Aorta (tissue), 5 donors: ENCODE results near the gene PINLYP. TPM values are rescaled to one million over a fixed set of nuclear protein-coding genes. Genes with fewer than 3 reads are reported as not detected.

Source experiments
- ATAC-seq: fragments of 200-7000 bp; cut with Tn5 transposase; one replicate; pipeline ENCODE4 v1.9.1; 2022; ENCODE audit warnings: moderate library complexity; ENCODE audit not compliant: low FRiP score
- DNase-seq, 2 donors: peaks; one replicate each; pipeline ENCODE4 v3.0.0-alpha.2; 2020
- H3K27ac ChIP-seq, 2 donors: one replicate each; pipeline ENCODE4 v1.5.1; 2013; ENCODE audit warnings: low read length in 2 of 2, mild to moderate bottlenecking in 2 of 2, moderate library complexity in 2 of 2, control low read depth in 1 of 2, inconsistent platforms in 1 of 2, low read depth in 1 of 2
- H3K27me3 ChIP-seq, 2 donors: one replicate each; pipeline ENCODE4 v1.6.1; 2013; ENCODE audit warnings: control low read depth in 1 of 2, low read length in 1 of 2, mild to moderate bottlenecking in 1 of 2, moderate library complexity in 1 of 2; ENCODE audit not compliant: insufficient read depth in 2 of 2, control insufficient read depth in 1 of 2
- H3K36me3 ChIP-seq, 2 donors: one replicate each; pipeline ENCODE4 v1.6.1; 2013; ENCODE audit warnings: control low read depth in 1 of 2, low read length in 1 of 2, mild to moderate bottlenecking in 1 of 2; ENCODE audit not compliant: insufficient read depth in 2 of 2, control insufficient read depth in 1 of 2
- H3K4me1 ChIP-seq, 2 donors: one replicate each; pipeline ENCODE4 v1.6.1; 2013; ENCODE audit warnings: low read length in 2 of 2, control low read depth in 1 of 2, mild to moderate bottlenecking in 1 of 2, moderate library complexity in 1 of 2; ENCODE audit not compliant: insufficient read depth in 2 of 2, control insufficient read depth in 1 of 2
- H3K4me3 ChIP-seq, 2 donors: one replicate each; pipeline ENCODE4 v1.5.1; 2013; ENCODE audit warnings: low read length in 2 of 2, control low read depth in 1 of 2, mild to moderate bottlenecking in 1 of 2
- H3K9me3 ChIP-seq: one replicate; pipeline ENCODE4 v1.6.1; 2013; ENCODE audit warnings: mild to moderate bottlenecking, low read length; ENCODE audit not compliant: control insufficient read depth
- WGBS, 2 donors: extraction: QIAGEN DNeasy Blood & Tissue Kit; methylation state at CpG; one replicate each; pipeline ENCODE4 v1.1.7; 2013; 5-methylcytosine and 5-hydroxymethylcytosine counted together
- intact Hi-C, 2 donors: fragments of 100-400 bp; cut with DNase I; formaldehyde crosslinking; loops; one replicate each; pipeline versions ENCODE4 v1.14.2 to v1.15.0; 2022
- polyA plus RNA-seq, 2 donors: library from polyadenylated mRNA; stranded (reverse); fragments of 200-250 nt; gene quantifications; one replicate each; pipeline ENCODE4 v1.2.3, GENCODE V29; 2013
- total RNA-seq, 2 donors: library from RNA; stranded (reverse); fragmentation: NEBNext Ultra II Directional; extraction: Animal tissue kit (Norgen Biotek cat#: 25700); gene quantifications; one replicate each; pipeline ENCODE4 v1.2.1, GENCODE V29; 2021
- donor health status: healthy with polysubstance abuse.
- donor health status: Bipolar disorder and iron deficiency.
- donor health status: DM: no; HTN: no; CAD: no.
- donor health status: DM: no; HTN: no; CAD: no.
- donor health status: DM: yes; HTN: yes; CAD: no.

PINLYP gene
- total and polyA plus RNA-seq, 4 donors = 8.2 to 22.9 (median 15.5) TPM

- Histone ChIP-seq H3K27ac (no peak overlapping the region), H3K9me3 (no peaks in the 10 kb centered on the region), H3K4me3 (no peak overlapping the region), H3K4me1 (no peaks in the 10 kb centered on the region), H3K36me3 (no peaks in the 10 kb centered on the region), H3K27me3 (no peaks in the 10 kb centered on the region)
- 77 to 80% methylated on average over 32 of the region's 32 CpGs for WGBS, 2 donors
- ATAC-seq (no peak), DNase-seq (no peak)
- intact Hi-C loops = no loop called here
Observed at GRCh38 chr19:43625918-43626579, 50.4 kb downstream of the PINLYP start.

DNA sequence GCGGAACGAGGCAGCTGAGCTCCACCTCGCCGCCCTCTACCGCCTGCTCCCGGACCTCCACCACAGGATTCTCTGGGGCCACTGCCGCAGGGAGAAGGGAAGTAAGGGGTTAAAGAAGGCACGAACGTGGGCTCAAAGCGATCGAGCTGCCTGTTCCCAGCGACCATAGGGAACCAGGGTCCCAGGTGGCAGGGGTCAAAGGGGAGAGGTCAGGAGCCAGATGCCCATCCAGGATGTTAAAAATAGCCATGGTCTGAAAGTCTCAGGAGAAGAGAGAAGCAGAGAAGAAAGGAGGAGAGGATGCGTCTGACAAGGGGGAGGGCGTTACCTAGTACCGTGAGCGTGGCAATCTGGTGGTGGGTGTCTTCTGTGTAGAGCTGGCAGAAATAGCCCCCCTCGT, 51.2 kb downstream of the PINLYP start:
- Histone ChIP-seq H3K4me3 (no peak overlapping the region), H3K36me3 (no peaks in the 10 kb centered on the region), H3K4me1 (no peaks in the 10 kb centered on the region), H3K27me3 (no peaks in the 10 kb centered on the region), H3K9me3 (no peaks in the 10 kb centered on the region), H3K27ac (no peak overlapping the region)
- no peak for ATAC-seq
- DNase-seq = no peak
- intact Hi-C loops = no loop called here
- 46 to 55% methylated on average over 17 of the region's 17 CpGs for WGBS, 2 donors

GRCh38 chr19:43628646-43629326, 53.2 kb downstream of the PINLYP start:
- Histone ChIP-seq H3K4me1 (no peaks in the 10 kb centered on the region), H3K9me3 (no peaks in the 10 kb centered on the region), H3K36me3 (no peaks in the 10 kb centered on the region), H3K4me3 (no peak overlapping the region), H3K27ac (no peak overlapping the region), H3K27me3 (no peaks in the 10 kb centered on the region)
- WGBS, 2 donors = 90 to 95% methylated on average over 3 of the region's 3 CpGs
- no peak for DNase-seq
- ATAC-seq = no peak
- intact Hi-C loops = no loop called here

DNA sequence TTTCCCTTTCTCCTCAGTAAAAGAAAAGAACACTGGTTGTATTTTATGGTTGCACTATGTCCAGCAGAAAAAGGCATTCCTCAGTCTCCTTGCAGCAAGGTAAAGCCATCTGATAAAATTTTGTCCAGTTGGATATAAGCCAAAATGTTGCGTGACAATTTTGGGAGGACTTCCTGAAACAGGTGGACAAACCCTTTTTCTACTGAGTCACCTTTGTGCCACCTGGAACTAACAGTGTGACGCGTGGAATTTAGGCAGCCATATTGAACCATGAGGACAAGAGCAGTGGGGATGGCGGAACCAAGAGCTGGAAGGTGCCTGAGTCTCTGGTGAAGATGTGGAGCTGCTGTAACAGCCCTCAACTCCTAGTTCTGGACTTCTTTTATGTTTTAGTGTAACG, 55.9 kb downstream of the PINLYP start:
- H3K4me3 ChIP-seq = no peak overlapping the region
- WGBS, 2 donors = 88 to 91% methylated on average over 5 of the region's 5 CpGs
- no peaks in the 10 kb centered on the region for H3K36me3 ChIP-seq
- DNase-seq = no peak
- no peak for ATAC-seq
- H3K27ac ChIP-seq = no peak overlapping the region
- no peaks in the 10 kb centered on the region for H3K4me1 ChIP-seq
- no peaks in the 10 kb centered on the region for H3K9me3 ChIP-seq
- intact Hi-C loops = no loop called here
- no peaks in the 10 kb centered on the region for H3K27me3 ChIP-seq

Other genes starting within 250 kb of the PINLYP start
- 1 to 10 TPM; 2.1 to 6.0 TPM for gene CD177, start 222.1 kb upstream of the PINLYP start, total RNA-seq
- gene CD177, start 222.1 kb upstream of the PINLYP start, polyA plus RNA-seq = 1 to 10 TPM in 1 of 2 donors, under 1 TPM in 1; 0.13 to 2.8 TPM
- not detected for gene TEX101, start 160.9 kb upstream of the PINLYP start, total RNA-seq
- not detected for gene TEX101, start 160.9 kb upstream of the PINLYP start, polyA plus RNA-seq
- gene LYPD3, start 110.2 kb upstream of the PINLYP start, total RNA-seq = 1 to 10 TPM; 1.2 to 1.6 TPM
- gene LYPD3, start 110.2 kb upstream of the PINLYP start, polyA plus RNA-seq = 1 to 10 TPM; 1.5 to 2.6 TPM
- 10 to 100 TPM in 1 of 2 donors, 1 to 10 TPM in 1; 9.7 to 10.2 TPM for gene PHLDB3, start 71.1 kb upstream of the PINLYP start, total RNA-seq
- 10 to 100 TPM in 1 of 2 donors, 1 to 10 TPM in 1; 4.8 to 18.5 TPM for gene PHLDB3, start 71.1 kb upstream of the PINLYP start, polyA plus RNA-seq
- gene ETHE1, start 48.6 kb upstream of the PINLYP start, total RNA-seq = 10 to 100 TPM; 21.7 to 30.7 TPM
- 10 to 100 TPM; 44.3 to 47.1 TPM for gene ETHE1, start 48.6 kb upstream of the PINLYP start, polyA plus RNA-seq
- 1 to 10 TPM; 1.7 to 4.6 TPM for gene ZNF575, start 42.6 kb upstream of the PINLYP start, total RNA-seq
- gene ZNF575, start 42.6 kb upstream of the PINLYP start, polyA plus RNA-seq = 1 to 10 TPM in 1 of 2 donors, under 1 TPM in 1; 0.63 to 1.6 TPM
- gene XRCC1, start 274 bp upstream of the PINLYP start, total RNA-seq = 10 to 100 TPM; 22.3 to 30.2 TPM
- 10 to 100 TPM; 12.1 to 27.2 TPM for gene XRCC1, start 274 bp upstream of the PINLYP start, polyA plus RNA-seq
- gene IRGQ, start 20.3 kb downstream of the PINLYP start, total RNA-seq = 10 to 100 TPM; 20.3 to 25.5 TPM
- 1 to 10 TPM; 4.3 to 7.2 TPM for gene IRGQ, start 20.3 kb downstream of the PINLYP start, polyA plus RNA-seq
- gene ZNF576, start 20.8 kb downstream of the PINLYP start, total RNA-seq = 10 to 100 TPM; 12.0 to 14.5 TPM
- 10 to 100 TPM; 11.4 to 15.7 TPM for gene ZNF576, start 20.8 kb downstream of the PINLYP start, polyA plus RNA-seq
- under 1 TPM; 0.51 to 0.52 TPM for gene SRRM5, start 36.3 kb downstream of the PINLYP start, total RNA-seq
- under 1 TPM in 1 of 2 donors, not detected in 1; 0.69 TPM for gene SRRM5, start 36.3 kb downstream of the PINLYP start, polyA plus RNA-seq
- gene ZNF428, start 43.8 kb downstream of the PINLYP start, total RNA-seq = 10 to 100 TPM; 26.2 to 34.6 TPM
- 10 to 100 TPM; 37.1 to 54.2 TPM for gene ZNF428, start 43.8 kb downstream of the PINLYP start, polyA plus RNA-seq
- gene CADM4, start 64.0 kb downstream of the PINLYP start, total RNA-seq = 1 to 10 TPM; 2.9 to 6.5 TPM
- gene CADM4, start 64.0 kb downstream of the PINLYP start, polyA plus RNA-seq = 1 to 10 TPM; 3.1 to 8.1 TPM
- 10 to 100 TPM; 41.0 to 51.0 TPM for gene PLAUR, start 94.4 kb downstream of the PINLYP start, total RNA-seq
- gene PLAUR, start 94.4 kb downstream of the PINLYP start, polyA plus RNA-seq = 10 to 100 TPM; 20.5 to 22.3 TPM
- gene IRGC, start 140.3 kb downstream of the PINLYP start, total RNA-seq = not detected
- not detected for gene IRGC, start 140.3 kb downstream of the PINLYP start, polyA plus RNA-seq
- 10 to 100 TPM; 29.2 to 50.6 TPM for gene SMG9, start 179.2 kb downstream of the PINLYP start, total RNA-seq
- 10 to 100 TPM; 14.9 to 31.1 TPM for gene SMG9, start 179.2 kb downstream of the PINLYP start, polyA plus RNA-seq
- gene KCNN4, start 205.2 kb downstream of the PINLYP start, total RNA-seq = 1 to 10 TPM; 4.1 to 4.3 TPM
- gene KCNN4, start 205.2 kb downstream of the PINLYP start, polyA plus RNA-seq = 1 to 10 TPM; 1.5 to 8.6 TPM
- 1 to 10 TPM; 1.6 to 1.9 TPM for gene LYPD5, start 226.6 kb downstream of the PINLYP start, total RNA-seq
- under 1 TPM; 0.08 to 0.63 TPM for gene LYPD5, start 226.6 kb downstream of the PINLYP start, polyA plus RNA-seq